Stomach (tissue), 9 donors: ENCODE data around the gene PCP2. TPM values are rescaled to one million over a fixed set of nuclear protein-coding genes. Genes with fewer than 3 reads are reported as not detected.

Source experiments
- DNase-seq, 2 donors: peaks; one replicate each; pipeline versions ENCODE4 v3.0.0 to v3.0.0-alpha.2; 2013 to 2019
- H3K27ac ChIP-seq, 5 donors: fragments of 200-600 bp in 4 of 5; sonication (generic) in 4 of 5; one replicate each; pipeline ENCODE4 v1.5.1; 2013 to 2019; ENCODE audit warnings: mild to moderate bottlenecking in 1 of 5, moderate library complexity in 1 of 5
- H3K27me3 ChIP-seq, 3 donors: fragments of 200-600 bp; sonication (generic); one replicate each; pipeline ENCODE4 v1.5.1; 2017 to 2019; ENCODE audit warnings: mixed run types in 1 of 3
- H3K36me3 ChIP-seq, 4 donors: fragments of 200-600 bp; sonication (generic); 1 replicate in 3 of 4; 2 replicates in 1 of 4; pipeline ENCODE4 v1.5.1; 2016 to 2019
- H3K4me1 ChIP-seq, 4 donors: fragments of 200-600 bp; sonication (generic); one replicate each; pipeline ENCODE4 v1.5.1; 2016 to 2019
- H3K4me3 ChIP-seq, 4 donors: fragments of 200-600 bp; sonication (generic) in 3 of 4; one replicate each; pipeline ENCODE4 v1.5.1; 2016 to 2019; ENCODE audit warnings: mild to moderate bottlenecking in 1 of 4
- H3K9me3 ChIP-seq, 4 donors: fragments of 200-600 bp; sonication (generic); one replicate each; pipeline ENCODE4 v1.5.1; 2016 to 2019
- CTCF ChIP-seq, 7 experiments: fragments of 450-650 bp in 4 of 7; fragments of 200-600 bp in 3 of 7; sonication (generic) in 3 of 7; IDR thresholded peaks; one replicate each; pipeline ENCODE4 v1.5.1; 2016 to 2019; ENCODE audit warnings: antibody characterized with exemption in 7 of 7, control low read depth in 2 of 7, mild to moderate bottlenecking in 1 of 7
- EP300 ChIP-seq: sonication (generic); formaldehyde crosslinking; IDR thresholded peaks from one replicate; pipeline ENCODE4 v1.6.1; 2017; ENCODE audit warnings: antibody characterized with exemption
- POLR2A ChIP-seq, 4 donors: fragments of 450-650 bp; IDR thresholded peaks; one replicate each; pipeline ENCODE4 v1.6.1; 2016; ENCODE audit warnings: antibody characterized with exemption in 4 of 4, control low read depth in 2 of 4, mild to moderate bottlenecking in 1 of 4, moderate library complexity in 1 of 4
- POLR2AphosphoS5 ChIP-seq, 3 donors: sonication (generic); formaldehyde crosslinking; IDR thresholded peaks; one replicate each; pipeline ENCODE4 v1.6.1; 2016; ENCODE audit warnings: antibody characterized with exemption in 3 of 3
- WGBS, 5 donors: extraction: QIAGEN DNeasy Blood & Tissue Kit in 3 of 5; methylation state at CpG; one replicate each; pipeline versions ENCODE4 v1.1.5 to v1.1.7; 2013 to 2018; 5-methylcytosine and 5-hydroxymethylcytosine counted together
- intact Hi-C: fragments of 100-400 bp; cut with DNase I; formaldehyde crosslinking; loops from one replicate; pipeline ENCODE4 v1.15.1; 2023; ENCODE audit warnings: low total_unique reads
- polyA plus RNA-seq, 3 donors: library from polyadenylated mRNA; stranded (reverse); fragments of 200-250 nt; gene quantifications; one replicate each; pipeline ENCODE4 v1.2.3, GENCODE V29; 2013
- total RNA-seq, 5 donors: library from RNA; depleted of rRNA; stranded (reverse); fragments of >200 nt; gene quantifications; one replicate each; pipeline versions ENCODE4 v1.1.0 to v1.2.3, GENCODE V29; 2014 to 2016
- donor health status: healthy with polysubstance abuse.
- donor health status: Bipolar disorder and iron deficiency.
- donor health status: healthy.

The PCP2 gene
- total and polyA plus RNA-seq, 8 donors: 2.7 to 9.3 (median 4.0) TPM; not detected in 4

GRCh38 chr19:7650148-7650547 lies 16.6 kb upstream of the PCP2 start:
- 33 to 45% (median 38%) methylated on average over 2 of the region's 2 CpGs for WGBS, 5 donors
- H3K27me3 ChIP-seq: peaks cover 0 to 33% (median 0%) of the 10 kb centered on the region in 3 donors
- no peak for DNase-seq
- H3K4me1 ChIP-seq: peaks cover 0 to 17% (median 14%) of the 10 kb centered on the region in 4 donors
- H3K4me3 ChIP-seq: no peak overlapping the region
- H3K9me3 ChIP-seq: no peaks in the 10 kb centered on the region
- no peak overlapping the region for H3K27ac ChIP-seq
- intact Hi-C loops: loop anchor here (5.0 kb wide), 1 partner anchor 152 kb away; no protein-coding TSS in a partner anchor
- H3K36me3 ChIP-seq: peaks cover 0 to 25% (median 22%) of the 10 kb centered on the region in 4 donors
- TF ChIP-seq POLR2AphosphoS5 (IDR thresholded peaks at IDR 0.05): no peak
- no peak for TF ChIP-seq CTCF (IDR thresholded peaks at IDR 0.05)
- no peak for TF ChIP-seq EP300

GRCh38 chr19:7648265-7649014 lies 14.9 kb upstream of the PCP2 start:
- Histone ChIP-seq H3K27ac (no peak overlapping the region), H3K4me1 (peaks cover 0 to 31% (median 14%) of the 10 kb centered on the region in 4 donors), H3K9me3 (no peaks in the 10 kb centered on the region), H3K4me3 (no peak overlapping the region), H3K36me3 (peaks cover 0 to 34% (median 30%) of the 10 kb centered on the region in 4 donors), H3K27me3 (peaks cover 0 to 40% (median 0%) of the 10 kb centered on the region in 3 donors)
- WGBS, 5 donors: 67 to 85% (median 76%) methylated on average over 15 of the region's 15 CpGs
- no peak for DNase-seq
- intact Hi-C loops: no loop called here
- TF ChIP-seq CTCF (IDR thresholded peaks at IDR 0.05): no peak
- no peak for TF ChIP-seq POLR2AphosphoS5 (IDR thresholded peaks at IDR 0.05)
- TF ChIP-seq POLR2A (IDR thresholded peaks at IDR 0.05): no peak
- TF ChIP-seq EP300: no peak

- DNase-seq: no peak
- WGBS, 5 donors: 85 to 95% (median 92%) methylated on average over 21 to 26 of the region's 26 CpGs
These were observed 13.6 kb upstream of the PCP2 start for GRCh38 chr19:7647156-7647555.

GRCh38 chr19:7646426-7646700 lies 12.8 kb upstream of the PCP2 start:
- no peaks in the 10 kb centered on the region for H3K9me3 ChIP-seq
- no peak overlapping the region for H3K27ac ChIP-seq
- H3K4me1 ChIP-seq: peaks cover 0 to 17% (median 0%) of the 10 kb centered on the region in 4 donors
- intact Hi-C loops: no loop called here
- WGBS, 5 donors: 69 to 90% (median 87%) methylated on average over 8 of the region's 8 CpGs
- peaks cover 0 to 53% (median 42%) of the 10 kb centered on the region in 4 donors for H3K36me3 ChIP-seq
- DNase-seq: no peak
- H3K4me3 ChIP-seq: no peak overlapping the region
- TF ChIP-seq POLR2A (IDR thresholded peaks at IDR 0.05) (no peak), EP300 (no peak), POLR2AphosphoS5 (IDR thresholded peaks at IDR 0.05) (no peak), CTCF (IDR thresholded peaks at IDR 0.05) (no peak)
- H3K27me3 ChIP-seq: peaks cover 0 to 52% (median 0%) of the 10 kb centered on the region in 3 donors

More at GRCh38 chr19:7647156-7647555, 13.6 kb upstream of the PCP2 start:
- H3K4me1 ChIP-seq: peaks cover 0 to 25% (median 5%) of the 10 kb centered on the region in 4 donors
- no peak for TF ChIP-seq CTCF (IDR thresholded peaks at IDR 0.05)
- no peak for TF ChIP-seq EP300
- TF ChIP-seq POLR2A (IDR thresholded peaks at IDR 0.05): no peak
- TF ChIP-seq POLR2AphosphoS5 (IDR thresholded peaks at IDR 0.05): no peak
- H3K9me3 ChIP-seq: no peaks in the 10 kb centered on the region
- H3K27me3 ChIP-seq: peaks cover 0 to 51% (median 0%) of the 10 kb centered on the region in 3 donors
- peaks cover 0 to 45% (median 39%) of the 10 kb centered on the region in 4 donors for H3K36me3 ChIP-seq
- intact Hi-C loops: no loop called here
- no peak overlapping the region for H3K4me3 ChIP-seq
- no peak overlapping the region for H3K27ac ChIP-seq
